Fibroblast of pulmonary artery (primary cell): ENCODE measurements around the gene FRMD1.

ENCODE experiments used
- DNase-seq: peaks from one replicate; pipeline ENCODE4 v3.0.0-alpha.2; 2010; ENCODE audit warnings: low read depth
- H3K4me3 ChIP-seq: replicated peaks from 2 replicates; pipeline ENCODE4 v1.5.1; 2011; ENCODE audit warnings: low read depth, mild to moderate bottlenecking, control low read depth, low read length, moderate library complexity
- CTCF ChIP-seq: IDR thresholded peaks from 2 replicates; pipeline ENCODE4 v1.5.1; 2011; ENCODE audit warnings: mild to moderate bottlenecking, control low read depth, low read length, inconsistent platforms; ENCODE audit errors: missing control alignments

FRMD1 gene

DNA sequence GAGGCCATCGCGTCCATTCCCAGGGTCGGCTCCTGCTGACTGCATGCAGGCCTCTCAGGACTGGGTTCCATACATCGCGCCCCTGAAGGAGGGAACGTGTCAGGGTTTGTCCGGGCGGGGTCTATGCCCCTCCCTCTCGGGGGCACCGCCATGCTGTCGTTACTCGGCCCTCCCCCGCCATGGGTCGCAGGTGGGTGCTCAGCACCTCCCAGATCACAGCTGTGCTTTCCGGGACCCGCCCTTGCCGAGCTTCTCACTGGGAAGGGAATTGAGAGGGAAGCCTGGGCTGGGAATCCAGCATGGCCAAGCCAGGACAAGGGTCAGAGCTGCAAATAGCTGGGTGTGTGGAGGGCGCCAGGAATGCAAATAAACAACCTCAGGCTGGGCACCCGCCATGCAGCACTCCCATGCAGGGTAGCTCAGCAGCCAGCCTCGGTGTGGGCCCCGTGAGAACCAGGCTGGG is at the start of gene FRMD1:
Gene FRMD1, minus strand, starts transcription at position 270 of the 463 bp plus-strand sequence. Its CDS starts 118 bp downstream, at position 152.
- no peak for TF ChIP-seq CTCF
- DNase-seq, result no peak
- H3K4me3 ChIP-seq, result no peak within 1 kb of the TSS

- no peak overlapping the region for H3K4me3 ChIP-seq
- no peak for TF ChIP-seq CTCF
- no peak for DNase-seq
Observed at GRCh38 chr6:168128006-168128630, 49.1 kb upstream of the FRMD1 start.

- TF ChIP-seq CTCF, result no peak
- DNase-seq, result no peak
- H3K4me3 ChIP-seq, result no peak overlapping the region
Observed at GRCh38 chr6:168127384-168127868, 48.4 kb upstream of the FRMD1 start.

DNA sequence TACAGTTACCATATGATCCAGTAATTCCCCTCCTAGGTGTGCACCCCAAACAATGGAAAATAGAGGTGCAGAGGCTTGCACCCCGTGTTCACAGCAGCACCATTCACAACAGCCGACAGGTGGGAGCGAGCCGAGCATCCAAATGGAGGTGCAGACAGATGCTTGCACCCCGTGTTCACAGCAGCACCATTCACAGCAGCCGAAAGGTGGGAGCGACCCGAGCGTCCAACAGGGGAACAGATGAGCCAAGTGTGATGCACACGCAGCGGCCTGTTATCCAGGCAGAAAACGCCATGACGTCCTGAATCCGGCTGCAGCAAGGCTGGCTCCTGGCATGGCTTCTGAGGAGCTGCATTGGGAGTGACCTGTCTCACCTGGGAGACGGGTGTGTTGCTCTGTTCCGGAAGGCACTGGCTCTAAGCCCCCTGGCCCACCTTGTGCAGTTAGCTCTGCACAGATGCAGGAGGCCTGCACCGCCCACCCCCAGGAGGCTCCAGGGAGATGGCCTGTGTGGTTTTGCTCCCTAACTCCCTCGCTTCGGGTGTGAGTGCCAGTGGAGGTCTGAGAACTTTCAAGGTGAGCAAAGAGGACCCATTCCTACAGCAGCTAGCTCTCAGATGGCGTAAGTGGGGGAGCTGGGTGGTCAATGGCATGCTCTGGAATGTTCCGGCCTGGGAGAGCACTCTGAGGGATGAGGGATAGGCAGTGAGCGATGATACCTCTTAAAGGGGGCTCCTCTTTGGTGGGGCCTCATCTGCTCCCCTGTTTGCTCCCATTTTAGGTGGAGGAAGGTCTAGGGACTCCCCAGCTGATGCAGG is 47.8 kb upstream of the FRMD1 start:
- no peak for DNase-seq
- H3K4me3 ChIP-seq, result no peak overlapping the region
- TF ChIP-seq CTCF, result no peak

DNA sequence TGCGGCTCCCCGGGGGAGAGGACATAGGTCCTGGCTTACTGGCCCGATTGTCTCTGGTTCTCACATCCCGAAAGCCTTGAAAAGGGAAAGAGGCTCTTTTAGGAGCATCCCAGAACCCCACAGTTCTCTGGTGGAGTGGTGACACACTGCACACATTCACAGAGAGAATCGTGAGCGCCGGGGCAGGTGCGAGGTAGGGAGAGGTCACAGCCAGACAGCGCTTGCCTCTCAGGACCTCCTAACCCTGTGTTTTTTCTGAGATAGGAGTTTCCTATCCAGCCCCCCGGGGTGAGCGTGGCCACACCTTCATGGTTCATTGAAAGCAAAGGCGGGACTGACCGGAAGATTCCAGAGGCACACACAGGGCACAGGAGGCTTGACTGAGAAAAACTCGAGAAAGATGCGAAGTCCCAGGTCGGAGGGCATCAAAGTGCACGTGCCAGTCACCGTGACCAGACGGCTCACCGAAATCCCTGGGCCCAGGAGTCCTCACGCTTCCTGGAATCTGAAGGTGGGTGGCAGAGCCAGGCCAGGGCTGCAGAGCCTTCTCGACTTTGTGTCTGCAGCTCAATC is 46.5 kb upstream of the FRMD1 start:
- TF ChIP-seq CTCF, result no peak
- DNase-seq, result no peak
- no peak overlapping the region for H3K4me3 ChIP-seq

DNA sequence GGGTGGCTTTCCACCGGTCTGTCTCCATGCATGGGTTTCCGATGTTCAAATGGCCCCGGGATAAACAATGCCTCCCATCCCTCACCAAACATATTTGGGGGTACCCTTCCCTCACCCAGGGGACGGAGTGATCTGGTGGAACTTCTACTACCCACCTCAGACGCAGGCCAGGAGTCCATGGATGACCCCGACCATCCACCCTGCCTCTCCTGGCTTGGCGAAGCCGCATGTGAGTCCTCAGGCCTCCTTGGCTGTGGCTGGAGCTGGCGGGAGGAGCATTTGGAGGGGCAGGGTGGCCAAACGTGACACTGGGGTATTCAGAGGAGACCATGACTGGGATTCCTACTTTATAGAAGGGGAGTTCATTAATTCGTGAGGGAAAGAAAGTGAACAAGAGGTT is 45.9 kb upstream of the FRMD1 start:
- no peak for TF ChIP-seq CTCF
- DNase-seq, result no peak
- no peak overlapping the region for H3K4me3 ChIP-seq
